NCI-H1417 (cell line): ENCODE data around the gene PRSS33.

Experiments used
- DNase-seq, 3 experiments: peaks; one replicate each; lab custom pipeline; 2025; lab: John Stamatoyannopoulos, UW

Gene PRSS33

DNA sequence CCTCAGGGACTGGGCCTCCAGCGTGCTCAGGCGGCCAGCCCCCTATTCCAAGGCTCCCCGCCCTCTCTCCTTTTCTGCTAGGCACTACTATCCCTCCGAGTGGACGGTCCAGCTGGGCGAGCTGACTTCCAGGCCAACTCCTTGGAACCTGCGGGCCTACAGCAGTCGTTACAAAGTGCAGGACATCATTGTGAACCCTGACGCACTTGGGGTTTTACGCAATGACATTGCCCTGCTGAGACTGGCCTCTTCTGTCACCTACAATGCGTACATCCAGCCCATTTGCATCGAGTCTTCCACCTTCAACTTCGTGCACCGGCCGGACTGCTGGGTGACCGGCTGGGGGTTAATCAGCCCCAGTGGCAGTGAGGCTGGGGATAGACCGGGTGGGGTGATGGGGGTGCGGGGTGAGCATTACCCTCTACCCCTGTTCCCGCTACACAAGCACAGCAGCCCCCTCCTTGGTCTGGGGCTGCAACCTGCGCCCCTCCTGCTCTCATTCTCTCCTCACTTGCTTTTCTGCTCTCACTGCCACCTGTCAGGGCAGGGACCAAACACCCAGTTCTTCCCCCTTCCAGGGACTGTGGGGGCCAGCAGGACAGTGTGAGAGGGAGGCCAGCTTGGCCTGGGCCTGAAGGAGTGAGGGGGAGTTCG, 12.0 kb upstream of the PRSS33 start:
- DNase-seq = no peak

DNA sequence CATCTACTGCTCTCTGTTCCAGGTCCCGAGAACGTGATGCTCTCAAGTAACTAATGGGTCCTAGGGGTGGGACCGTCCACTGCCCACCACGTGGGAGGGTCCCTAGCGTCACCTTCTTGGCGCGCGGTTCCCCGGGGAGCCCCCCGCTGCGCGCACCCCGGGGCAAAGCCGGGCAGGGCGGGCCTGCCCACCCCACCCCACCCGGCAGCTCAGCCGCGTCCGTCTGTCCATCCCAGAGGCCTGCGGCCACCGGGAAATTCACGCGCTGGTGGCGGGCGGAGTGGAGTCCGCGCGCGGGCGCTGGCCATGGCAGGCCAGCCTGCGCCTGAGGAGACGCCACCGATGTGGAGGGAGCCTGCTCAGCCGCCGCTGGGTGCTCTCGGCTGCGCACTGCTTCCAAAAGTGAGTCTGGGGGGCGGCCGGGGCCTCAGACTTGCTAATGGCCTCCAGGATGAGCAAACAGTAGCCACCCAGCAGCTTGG, 11.4 kb upstream of the PRSS33 start:
- DNase-seq = no peak

DNA sequence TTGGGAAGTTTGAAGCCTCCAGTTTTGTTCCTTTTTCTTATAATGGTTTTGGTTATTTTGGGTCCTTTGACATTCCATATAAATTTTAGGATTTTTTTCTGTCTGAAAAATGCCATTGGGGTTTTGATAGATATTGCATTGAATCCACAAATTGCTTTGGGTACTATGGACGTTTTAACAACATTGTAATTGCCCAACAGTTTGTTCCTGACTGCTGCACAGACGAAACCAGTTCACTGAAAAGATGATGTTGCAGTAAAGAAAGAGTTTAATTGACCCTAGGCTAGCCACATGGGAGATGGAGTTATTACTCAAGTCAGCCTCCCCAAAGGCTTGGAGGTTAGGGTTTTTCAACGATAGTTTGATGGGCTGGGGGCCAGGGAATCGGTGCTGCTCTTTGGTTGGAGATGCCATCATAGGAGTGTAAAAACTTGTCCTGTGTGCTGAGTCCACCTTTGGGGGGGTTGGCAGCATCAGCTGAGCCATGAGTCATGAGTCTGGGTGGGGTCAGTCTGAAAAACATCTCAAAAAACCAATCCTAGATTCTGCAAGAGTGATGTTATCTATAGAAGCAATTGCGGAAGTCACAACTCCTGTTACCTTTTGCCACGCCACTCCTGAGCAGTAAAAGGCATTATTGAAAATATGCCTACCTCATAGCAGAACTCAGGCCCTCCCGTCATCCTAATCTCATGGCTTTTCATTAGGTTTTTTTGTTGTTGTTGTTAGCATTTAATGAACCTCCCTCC, 8.2 kb upstream of the PRSS33 start:
- no peak for DNase-seq

DNA sequence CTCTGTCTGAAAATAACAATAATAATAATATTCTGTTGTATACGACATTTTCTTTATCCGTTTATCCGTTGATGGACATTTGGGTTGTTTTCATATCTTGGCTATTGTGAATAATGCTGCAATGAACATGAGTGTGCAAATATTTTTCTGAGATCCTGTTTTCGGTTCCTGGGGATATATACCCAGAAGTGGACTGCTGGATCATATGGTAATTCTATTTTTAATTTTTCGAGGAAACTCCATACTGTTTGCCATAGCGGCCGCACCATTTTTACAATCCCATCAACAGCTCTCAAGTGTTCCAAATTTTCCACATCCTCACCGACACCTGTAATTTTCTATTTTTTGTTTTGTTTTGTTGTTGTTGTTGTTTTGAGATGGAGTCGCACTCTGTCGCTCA, 5.6 kb upstream of the PRSS33 start:
- DNase-seq = no peak

DNA sequence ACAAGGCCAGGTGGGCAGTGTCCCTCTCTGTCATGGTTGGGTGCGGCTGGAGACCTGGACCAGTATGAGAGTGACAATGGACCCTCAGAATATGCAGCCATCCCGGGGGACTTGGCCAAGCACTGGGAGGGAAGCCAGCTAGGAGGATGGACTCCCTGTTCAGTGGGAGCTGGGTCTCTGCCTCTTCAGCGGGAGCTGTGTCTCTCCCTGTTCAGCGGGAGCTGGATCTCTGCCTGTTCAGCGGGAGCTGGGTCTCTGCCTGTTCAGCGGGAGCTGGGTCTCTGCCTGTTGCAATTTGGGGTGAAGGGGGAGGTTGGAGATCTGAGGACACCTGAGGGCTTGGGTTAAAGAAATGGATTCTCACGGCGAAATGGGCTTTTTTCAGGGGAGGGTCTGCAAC, 3.8 kb upstream of the PRSS33 start:
- DNase-seq = no peak

DNA sequence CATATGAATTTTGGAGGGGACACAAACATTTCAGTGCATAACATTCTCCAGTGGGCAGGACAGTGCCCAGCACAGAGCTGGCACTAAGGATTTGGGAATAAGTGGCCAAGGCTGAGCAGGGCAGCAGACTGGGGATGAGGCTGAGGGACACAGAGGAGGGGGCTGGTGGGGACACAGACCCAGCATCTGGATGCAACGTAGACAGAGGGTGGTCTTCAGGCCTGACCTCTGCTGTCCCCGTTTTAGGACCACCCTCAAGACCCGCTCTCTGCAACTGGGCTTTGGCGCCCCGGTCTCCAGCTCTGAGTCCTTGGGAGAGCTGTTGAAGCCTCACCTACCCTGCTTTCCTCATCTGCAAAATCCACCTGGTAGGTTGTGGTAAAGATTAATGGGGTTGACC, 3.3 kb upstream of the PRSS33 start:
- DNase-seq = no peak

DNA sequence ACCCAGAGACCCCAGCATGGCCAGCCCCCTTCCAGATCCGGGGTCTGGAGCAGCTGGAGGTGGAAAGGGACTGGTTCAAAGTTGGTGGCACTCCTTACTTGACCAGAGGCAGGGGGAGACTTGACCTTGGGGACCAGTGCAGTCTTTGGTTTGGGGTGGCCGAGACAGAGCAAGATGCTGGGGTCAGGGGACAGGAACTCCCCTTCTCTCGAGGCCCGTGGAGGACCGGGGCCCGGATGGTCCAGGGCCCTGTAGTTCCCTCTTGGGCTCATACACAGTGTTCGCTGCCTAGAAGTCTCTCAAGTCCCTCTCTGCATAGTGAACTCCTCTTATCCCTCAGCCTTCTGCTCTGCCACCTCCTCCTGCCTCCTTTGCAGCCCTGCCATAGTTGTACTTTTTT, 601 bp upstream of the PRSS33 start:
- DNase-seq = no peak

DNA sequence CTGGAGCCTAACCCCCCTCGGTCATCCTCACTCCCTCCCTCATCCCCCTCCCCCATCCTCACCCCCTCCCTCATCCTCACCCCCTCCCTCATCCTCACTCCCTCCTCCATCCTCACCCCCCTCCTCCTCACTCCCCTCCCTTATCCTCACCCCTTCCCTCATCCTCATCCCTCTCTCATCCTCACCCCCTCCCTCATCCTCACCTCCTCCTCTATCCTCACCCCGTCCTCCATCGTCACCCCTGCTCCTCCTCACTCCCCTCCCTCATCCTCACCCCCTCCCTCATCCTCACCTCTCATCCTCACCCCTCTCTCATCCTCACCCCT, 571 bp downstream of the PRSS33 start:
- DNase-seq = no peak

DNA sequence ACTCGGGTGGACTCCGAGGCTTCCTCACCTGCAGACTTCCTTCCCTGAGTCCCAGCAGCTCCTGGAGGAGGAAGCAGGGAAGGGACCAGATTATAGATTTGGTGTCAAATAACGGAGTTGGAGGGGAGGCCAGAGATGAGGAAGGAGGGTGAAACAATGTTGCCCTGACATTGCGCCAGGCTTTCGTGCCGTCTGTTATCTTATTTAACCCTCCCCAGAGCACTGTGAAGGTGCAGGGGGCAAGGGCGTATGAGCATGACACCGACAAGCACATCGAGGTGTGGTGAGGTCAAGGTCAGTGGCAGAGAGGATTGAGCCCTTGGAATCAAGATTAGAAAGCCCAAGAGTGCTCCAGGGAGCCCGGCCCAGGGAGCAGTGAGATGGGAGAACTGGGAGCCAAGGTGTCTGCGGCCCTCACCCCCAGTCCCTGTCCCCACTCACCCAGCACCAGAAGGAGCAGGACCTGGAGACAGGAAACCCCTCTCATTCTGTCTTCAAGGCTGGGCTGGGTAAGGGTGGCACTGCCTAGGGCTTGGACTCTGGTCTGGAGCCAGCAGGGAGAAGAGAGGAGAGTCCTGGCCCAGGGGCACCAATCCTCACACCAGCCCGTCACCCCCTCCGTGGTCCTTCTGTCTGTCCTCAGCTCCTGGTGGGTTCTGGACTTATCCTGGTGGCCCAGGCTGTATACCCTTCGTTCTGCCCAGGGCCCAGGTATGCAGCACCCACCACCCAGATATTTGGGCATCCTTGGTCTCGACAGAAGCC, 1.1 kb downstream of the PRSS33 start:
- DNase-seq = peak in 1 of 3 experiments; percentile 16

DNA sequence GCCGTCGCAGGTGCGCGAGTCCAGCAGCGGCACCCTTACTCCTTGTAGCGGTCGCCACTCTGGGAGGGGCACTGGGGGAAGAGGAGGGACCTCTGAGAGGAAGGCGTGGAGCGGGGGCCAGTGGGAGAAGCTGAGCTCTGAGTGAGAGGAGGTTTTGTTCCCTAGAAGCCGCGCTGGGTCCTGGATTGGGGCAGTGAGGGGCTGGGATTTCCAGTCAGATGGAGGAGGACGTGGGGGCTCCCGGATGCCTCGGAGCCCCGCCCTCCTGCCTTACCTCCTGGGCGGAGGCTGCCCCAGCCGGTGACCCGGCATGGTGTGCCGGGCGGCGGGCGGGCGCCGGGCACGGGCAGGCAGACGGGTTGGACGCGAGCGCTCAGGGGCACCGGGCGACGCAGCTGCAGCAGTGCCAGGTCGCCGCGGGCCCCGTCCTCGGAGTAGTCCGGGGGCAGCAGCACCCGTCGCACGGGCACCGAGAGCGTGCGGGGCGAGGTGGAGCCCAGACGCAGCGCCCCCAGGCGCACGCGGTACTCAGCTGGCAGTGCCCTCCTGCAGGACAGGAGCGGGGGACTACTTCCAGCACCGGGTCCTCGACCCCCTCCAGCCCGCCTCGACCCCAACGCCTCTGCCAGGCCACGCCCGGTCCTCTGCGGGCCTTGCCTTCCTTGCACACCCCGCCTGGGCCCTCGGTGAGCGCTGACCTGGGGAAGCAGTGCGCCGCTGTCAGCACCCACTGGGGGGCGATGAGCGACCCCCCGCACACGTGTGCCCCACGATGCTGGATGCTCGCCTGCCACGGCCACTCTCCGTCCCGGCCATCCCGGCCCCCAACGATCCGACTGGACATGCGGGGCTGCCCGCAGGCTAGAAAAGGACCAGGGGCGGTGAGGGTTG, 2.0 kb downstream of the PRSS33 start:
- DNase-seq = peak in 2 of 3 experiments; percentile 64 to 69

DNA sequence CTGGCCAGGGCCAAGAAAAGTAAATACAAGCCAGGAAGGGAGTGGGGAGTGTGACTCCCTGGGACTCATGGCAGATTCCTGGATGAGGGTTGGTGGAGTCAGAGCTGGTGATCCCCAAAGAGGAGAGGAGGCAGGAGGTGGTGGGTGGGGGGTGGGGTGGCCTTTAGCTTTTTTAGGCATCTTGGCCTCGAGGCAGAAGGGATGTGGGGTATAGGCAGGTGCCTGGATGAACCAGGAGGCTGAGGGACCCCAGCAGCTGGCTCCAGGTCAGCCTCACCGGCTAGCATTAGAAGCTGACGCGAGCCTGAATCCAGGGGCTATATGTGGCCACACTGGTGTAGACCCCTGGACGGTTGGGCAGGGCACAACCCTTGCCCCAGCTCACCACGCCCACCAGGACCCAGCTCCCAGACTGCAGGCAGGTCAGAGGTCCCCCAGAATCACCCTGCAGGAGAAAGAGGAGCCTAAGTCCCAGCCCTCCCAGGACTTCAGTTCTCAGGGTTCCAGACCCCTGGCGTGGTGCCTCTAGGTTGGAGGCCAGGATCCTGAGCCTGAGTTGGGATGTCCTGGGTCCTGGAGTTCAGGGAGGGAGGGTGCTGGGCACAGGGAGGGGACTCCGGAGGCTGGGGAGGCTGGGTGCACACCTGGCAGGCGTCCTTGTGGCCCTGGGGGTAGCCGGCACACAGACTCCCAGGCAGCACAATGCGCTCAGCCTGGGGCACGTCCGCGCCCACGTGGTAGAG, 2.8 kb downstream of the PRSS33 start:
- DNase-seq = no peak

DNA sequence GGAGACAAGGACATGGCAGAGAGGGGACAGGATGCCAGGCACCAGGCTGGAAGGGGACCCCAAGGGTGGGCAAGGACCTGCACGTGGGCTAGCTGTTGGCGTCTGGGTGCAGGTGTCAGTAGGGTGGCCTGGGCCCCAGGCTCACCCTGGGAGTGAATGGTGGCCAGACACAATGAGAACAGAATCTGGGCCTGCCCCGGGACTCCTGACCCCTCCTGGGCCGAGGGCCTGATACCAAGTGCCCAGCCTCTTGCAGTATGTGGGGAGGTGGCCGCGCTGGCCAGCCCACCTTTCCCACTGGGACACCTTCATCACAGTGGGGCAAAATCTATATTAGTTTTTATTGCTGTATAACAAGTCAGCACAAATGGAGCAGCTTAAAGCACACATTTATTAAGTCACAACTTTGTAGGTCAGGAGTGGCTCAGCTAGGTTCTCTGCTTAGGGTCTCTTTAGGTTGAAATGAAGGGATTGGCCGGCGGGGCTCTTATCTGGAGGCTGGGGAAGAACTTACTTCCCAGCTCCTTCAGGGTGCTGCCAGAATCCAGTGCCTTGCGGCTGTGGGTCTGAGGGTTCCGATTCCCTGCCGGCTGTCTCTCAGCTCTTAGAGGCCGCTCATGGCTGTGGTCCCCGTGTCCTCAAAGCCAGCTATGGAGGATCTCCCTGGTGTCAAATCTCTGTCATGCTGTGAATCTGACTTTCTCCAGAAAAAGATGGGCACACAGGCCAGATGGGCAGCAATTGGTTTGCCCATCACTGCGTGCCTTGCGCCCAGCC, 3.6 kb downstream of the PRSS33 start:
- DNase-seq = no peak

DNA sequence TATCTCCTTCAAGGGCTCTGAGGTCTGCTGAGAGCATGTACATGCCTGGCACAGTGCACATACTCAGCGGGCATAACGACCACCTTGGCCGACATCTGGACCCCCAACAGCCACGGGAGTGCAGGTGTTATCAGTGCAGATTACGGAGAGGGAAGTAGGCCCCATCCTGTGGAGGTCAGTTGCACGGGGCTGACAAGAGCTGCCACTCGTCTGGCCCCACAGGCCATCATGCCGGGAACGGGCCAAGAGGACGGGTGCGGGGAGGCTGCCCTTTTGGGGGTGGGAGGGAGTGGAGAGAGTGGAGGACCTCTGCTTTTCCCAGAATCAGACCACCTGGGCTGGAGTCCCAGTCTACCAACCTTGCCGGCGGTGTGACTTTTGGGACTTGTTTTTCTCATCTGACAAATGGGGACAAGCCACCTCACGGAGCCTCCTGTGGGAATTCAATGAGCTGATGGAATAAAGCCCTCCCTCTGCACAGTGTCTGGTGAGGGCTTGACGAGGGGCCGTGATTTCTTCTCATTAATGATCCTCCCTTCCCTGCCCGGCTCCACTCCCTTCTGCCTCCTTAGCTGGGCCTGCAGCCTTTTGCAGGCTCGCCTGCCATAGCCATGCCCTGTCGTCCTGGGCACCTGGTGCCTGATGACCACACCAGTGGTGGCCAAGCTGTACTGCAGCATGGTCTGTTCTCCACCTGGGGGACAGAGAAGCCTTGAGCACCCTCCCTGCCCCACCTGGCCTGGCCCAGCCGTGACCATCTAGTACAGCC, 4.6 kb downstream of the PRSS33 start:
- DNase-seq = no peak

DNA sequence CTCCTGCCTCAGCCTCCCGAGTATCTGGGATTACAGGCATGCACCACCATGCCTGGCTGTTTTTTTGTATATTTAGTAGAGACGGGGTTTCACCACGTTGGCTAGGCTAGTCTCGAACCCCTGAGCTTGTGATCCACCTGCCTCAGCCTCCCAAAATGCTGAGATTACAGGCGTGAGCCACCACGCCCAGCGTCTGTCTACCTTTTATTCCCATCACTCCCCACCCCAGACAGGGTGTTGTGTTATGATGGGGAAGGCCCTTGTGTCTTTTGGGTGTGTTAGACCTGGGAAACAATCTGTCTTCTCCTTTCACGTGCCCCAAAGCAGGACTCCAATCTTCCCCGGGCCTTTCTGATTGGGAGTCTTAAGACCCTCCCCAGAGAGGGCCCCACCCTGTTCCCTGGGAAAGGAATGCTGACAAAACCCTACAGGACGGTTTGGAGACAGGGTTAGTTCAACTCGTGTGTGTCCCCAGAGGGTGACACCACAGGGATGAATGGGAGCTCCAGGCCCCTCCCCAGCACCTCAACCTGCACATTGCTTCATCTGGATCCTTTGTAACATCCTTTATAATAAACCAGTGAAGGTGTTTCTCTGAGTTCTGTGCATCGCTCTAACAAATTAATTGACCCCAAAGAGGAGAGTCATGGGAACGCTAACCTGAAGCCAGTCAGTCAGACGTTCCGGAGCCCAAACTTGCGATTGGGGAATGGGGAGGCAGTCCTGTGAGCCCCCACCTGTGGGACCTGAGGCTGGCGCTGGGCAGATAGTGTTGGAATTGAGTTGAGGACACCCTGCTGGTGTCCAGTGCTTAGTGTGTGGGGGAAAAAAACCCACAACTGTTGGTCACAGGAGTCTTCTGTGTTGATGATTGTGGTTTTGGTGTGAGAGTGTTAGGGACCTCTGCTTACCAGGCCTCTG, 7.1 kb downstream of the PRSS33 start:
- DNase-seq = no peak

DNA sequence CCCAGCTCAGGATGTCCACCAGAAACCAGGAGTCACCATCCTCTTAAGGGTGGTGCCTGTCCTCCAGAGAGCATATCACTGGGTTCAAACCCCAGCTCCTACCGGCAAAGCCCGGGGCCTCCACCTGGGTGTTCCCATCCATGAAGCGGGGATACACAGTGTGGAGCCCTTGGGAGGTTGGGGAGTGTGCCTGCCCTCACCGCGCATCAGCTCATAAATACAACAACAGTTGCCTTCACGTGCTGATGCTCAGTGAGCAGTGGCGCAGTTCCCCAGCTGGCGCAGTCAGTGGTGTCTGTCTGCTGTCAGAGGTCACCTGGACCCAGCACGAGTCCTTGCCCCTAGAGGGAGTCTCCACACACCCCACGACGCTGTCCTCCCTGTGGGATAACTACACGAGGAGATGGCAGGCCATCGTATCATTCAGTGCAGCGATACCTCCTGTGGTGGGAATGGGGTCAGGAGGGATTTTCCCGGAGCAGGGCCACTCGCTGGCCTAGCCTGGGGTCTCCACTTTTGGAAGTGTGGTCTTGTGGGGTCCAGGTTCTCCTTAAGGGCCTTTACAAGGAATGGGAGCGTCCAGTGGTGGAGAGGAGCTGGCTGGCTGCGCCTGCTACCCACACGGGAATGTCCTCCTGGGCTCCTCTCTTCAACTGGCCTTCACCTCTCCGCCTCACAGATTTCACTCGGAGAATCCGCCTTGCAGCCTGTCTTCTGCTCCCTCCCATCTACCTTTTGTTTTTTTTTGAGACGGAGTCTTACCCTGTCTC, 8.0 kb downstream of the PRSS33 start:
- no peak for DNase-seq

DNA sequence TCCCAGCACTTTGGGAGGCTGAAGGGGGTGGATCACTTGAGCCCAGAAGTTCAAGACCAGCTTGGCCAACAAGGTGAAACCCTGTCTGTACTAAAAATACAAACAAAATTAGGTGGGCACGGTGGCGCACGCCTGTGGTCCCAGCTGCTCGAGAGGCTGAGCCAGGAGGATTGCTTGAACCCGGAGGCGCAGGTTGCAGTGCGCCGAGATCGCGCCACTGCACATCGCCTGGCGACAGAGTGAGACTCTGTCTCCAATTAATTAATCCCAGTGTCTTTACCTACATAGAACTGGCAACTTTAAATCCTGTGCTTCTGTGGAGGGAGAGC, 8.8 kb downstream of the PRSS33 start:
- DNase-seq = no peak

DNA sequence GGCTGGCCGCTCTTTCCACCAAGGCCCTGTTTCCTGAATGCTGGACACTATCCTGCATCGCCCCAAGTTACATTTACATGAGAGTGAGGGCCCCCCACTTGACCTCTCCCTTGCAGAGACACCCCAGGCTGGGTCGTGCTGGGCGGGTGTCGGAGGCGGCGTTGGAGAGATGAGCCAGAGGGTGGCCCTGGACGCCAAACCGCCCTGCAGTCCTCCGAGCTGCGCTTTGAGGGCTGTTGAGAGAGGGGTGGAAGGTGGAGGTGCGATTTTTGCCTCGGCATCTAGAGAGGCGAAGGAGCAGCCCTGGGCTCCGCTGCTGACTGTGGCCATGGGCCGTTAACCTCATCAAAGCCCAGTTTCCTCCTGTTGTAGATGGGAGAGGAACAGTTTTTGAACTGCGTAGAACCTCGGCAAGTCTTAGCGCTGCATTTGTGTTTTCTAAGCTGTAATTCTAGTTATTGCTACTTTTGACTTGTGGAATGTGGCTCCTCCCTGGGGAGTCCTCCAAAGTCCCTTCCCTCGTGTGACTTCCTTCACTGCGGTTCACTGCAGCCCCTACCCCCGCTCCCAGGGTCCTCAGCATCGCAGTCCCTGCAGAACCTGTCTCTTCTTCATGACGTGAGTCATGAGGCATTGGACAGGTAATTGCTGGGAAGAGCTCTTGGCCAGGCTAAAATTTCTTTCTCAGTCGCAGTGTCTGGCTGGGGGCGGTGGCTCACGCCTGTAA, 9.3 kb downstream of the PRSS33 start:
- peak in 2 of 3 experiments; percentile 32 to 50 for DNase-seq
